Fibroblast of lung (primary cell): ENCODE measurements around the gene CNNM2. TPM values are rescaled to one million over a fixed set of nuclear protein-coding genes. Genes with fewer than 3 reads are reported as not detected.

Source experiments
- DNase-seq, 2 donors: peaks; one replicate each; pipeline versions ENCODE4 v3.0.0 to v3.0.0-alpha.2; 2010; ENCODE audit warnings: low read depth in 2 of 2
- H2AFZ ChIP-seq: 2 replicates; pipeline ENCODE4 v1.5.1; 2012; ENCODE audit warnings: low read length, control low read depth, inconsistent platforms
- H3K27ac ChIP-seq: 2 replicates; pipeline ENCODE4 v1.5.1; 2011; ENCODE audit warnings: low read length, control low read depth; ENCODE audit not compliant: insufficient read depth
- H3K27me3 ChIP-seq: 2 replicates; pipeline ENCODE4 v1.5.1; 2011; ENCODE audit warnings: mild to moderate bottlenecking, low read length; ENCODE audit not compliant: control insufficient read depth, insufficient read depth
- H3K36me3 ChIP-seq: 2 replicates; pipeline ENCODE4 v1.5.1; 2011; ENCODE audit warnings: low read length; ENCODE audit not compliant: control insufficient read depth, insufficient read depth
- H3K4me1 ChIP-seq: 2 replicates; pipeline ENCODE4 v1.5.1; 2011; ENCODE audit warnings: low read length; ENCODE audit not compliant: control insufficient read depth, insufficient read depth; ENCODE audit errors: extremely low read depth
- H3K4me2 ChIP-seq: 2 replicates; pipeline ENCODE4 v1.5.1; 2011; ENCODE audit warnings: low read length, control low read depth; ENCODE audit not compliant: insufficient read depth; ENCODE audit errors: extremely low read depth
- H3K4me3 ChIP-seq, 4 experiments: fragments of 200-600 bp in 1 of 4; sonication (generic) in 1 of 4; replicated peaks in 1 of 4; 2 replicates each; pipeline ENCODE4 v1.5.1; 2011 to 2016; ENCODE audit warnings: low read length in 4 of 4, low read depth in 3 of 4, mild to moderate bottlenecking in 3 of 4, control low read depth in 2 of 4, inconsistent platforms in 1 of 4, mixed read lengths in 1 of 4; ENCODE audit not compliant: insufficient read depth in 1 of 4; ENCODE audit errors: control extremely low read depth in 1 of 4
- H3K79me2 ChIP-seq: 2 replicates; pipeline ENCODE4 v1.5.1; 2012; ENCODE audit warnings: mild to moderate bottlenecking, low read length, inconsistent platforms; ENCODE audit not compliant: control insufficient read depth, insufficient read depth
- H3K9ac ChIP-seq: 2 replicates; pipeline ENCODE4 v1.5.1; 2011; ENCODE audit warnings: mild to moderate bottlenecking, low read length, control low read depth; ENCODE audit not compliant: insufficient read depth
- H3K9me3 ChIP-seq: 2 replicates; pipeline ENCODE4 v1.5.1; 2012; ENCODE audit warnings: low read depth, low read length; ENCODE audit not compliant: control insufficient read depth, insufficient read depth
- H4K20me1 ChIP-seq: 2 replicates; pipeline ENCODE4 v1.5.1; 2011; ENCODE audit warnings: low read length; ENCODE audit not compliant: control insufficient read depth, insufficient read depth; ENCODE audit errors: extremely low read depth
- EZH2 ChIP-seq: IDR thresholded peaks from 2 replicates; pipeline ENCODE4 v1.5.1; 2012; ENCODE audit warnings: low read length, control low read depth, mild to moderate bottlenecking; ENCODE audit errors: missing control alignments
- polyA plus RNA-seq, 2 donors: library from polyadenylated mRNA; depleted of rRNA in 1 of 2; stranded (reverse) in 1 of 2; unstranded in 1 of 2; fragments of >200 nt; gene quantifications; 2 replicates each; pipeline ENCODE4 v1.2.1, GENCODE V29; 2011 to 2012; ENCODE audit warnings: missing spikeins in 1 of 2
- total RNA-seq: library from RNA; depleted of rRNA; stranded (reverse); fragments of >200 nt; gene quantifications from 2 replicates; pipeline ENCODE4 v1.2.1, GENCODE V29; 2014
- TF ChIP-seq, protein P1 (sequence below), 2 donors: IDR thresholded peaks in 1 of 2; conservative IDR thresholded peaks in 1 of 2; 1 replicate in 1 of 2; 2 replicates in 1 of 2; pipeline ENCODE4 v1.5.1; 2011 to 2012; ENCODE audit warnings: low read length in 2 of 2, control low read depth in 1 of 2, inconsistent platforms in 1 of 2, low read depth in 1 of 2, mild to moderate bottlenecking in 1 of 2

CNNM2 gene
- total and polyA plus RNA-seq, 2 donors (not counting 1 experiment from before 2014, with no cell fraction given): 3.4 to 6.1 TPM

GRCh38 chr10:103007017-103007416 is 88.9 kb downstream of the CNNM2 start:
- H3K4me1 ChIP-seq: no peaks in the 10 kb centered on the region
- no peaks in the 10 kb centered on the region for H3K27me3 ChIP-seq
- no peak overlapping the region for H3K4me3 ChIP-seq
- no peak overlapping the region for H3K4me2 ChIP-seq
- DNase-seq: no peak
- no peaks in the 10 kb centered on the region for H3K79me2 ChIP-seq
- no peak overlapping the region for H3K27ac ChIP-seq
- no peak overlapping the region for H2AFZ ChIP-seq
- H4K20me1 ChIP-seq: no peaks in the 10 kb centered on the region
- no peaks in the 10 kb centered on the region for H3K9me3 ChIP-seq
- TF ChIP-seq EZH2: no peak
- TF ChIP-seq, protein P1, sequence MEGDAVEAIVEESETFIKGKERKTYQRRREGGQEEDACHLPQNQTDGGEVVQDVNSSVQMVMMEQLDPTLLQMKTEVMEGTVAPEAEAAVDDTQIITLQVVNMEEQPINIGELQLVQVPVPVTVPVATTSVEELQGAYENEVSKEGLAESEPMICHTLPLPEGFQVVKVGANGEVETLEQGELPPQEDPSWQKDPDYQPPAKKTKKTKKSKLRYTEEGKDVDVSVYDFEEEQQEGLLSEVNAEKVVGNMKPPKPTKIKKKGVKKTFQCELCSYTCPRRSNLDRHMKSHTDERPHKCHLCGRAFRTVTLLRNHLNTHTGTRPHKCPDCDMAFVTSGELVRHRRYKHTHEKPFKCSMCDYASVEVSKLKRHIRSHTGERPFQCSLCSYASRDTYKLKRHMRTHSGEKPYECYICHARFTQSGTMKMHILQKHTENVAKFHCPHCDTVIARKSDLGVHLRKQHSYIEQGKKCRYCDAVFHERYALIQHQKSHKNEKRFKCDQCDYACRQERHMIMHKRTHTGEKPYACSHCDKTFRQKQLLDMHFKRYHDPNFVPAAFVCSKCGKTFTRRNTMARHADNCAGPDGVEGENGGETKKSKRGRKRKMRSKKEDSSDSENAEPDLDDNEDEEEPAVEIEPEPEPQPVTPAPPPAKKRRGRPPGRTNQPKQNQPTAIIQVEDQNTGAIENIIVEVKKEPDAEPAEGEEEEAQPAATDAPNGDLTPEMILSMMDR (conservative IDR thresholded peaks at IDR 0.05 in 1 of 2, IDR thresholded peaks at IDR 0.05 in 1 of 2; ENCODE audit: low read depth in 1 of 2, low read length in 2 of 2): no peak
- H3K36me3 ChIP-seq: no peaks in the 10 kb centered on the region
- no peak overlapping the region for H3K9ac ChIP-seq

GRCh38 chr10:103013416-103013815 is 95.3 kb downstream of the CNNM2 start:
- H2AFZ ChIP-seq: no peak overlapping the region
- no peak overlapping the region for H3K9ac ChIP-seq
- no peak overlapping the region for H3K4me2 ChIP-seq
- no peak for DNase-seq
- H3K27ac ChIP-seq: no peak overlapping the region
- H3K9me3 ChIP-seq: no peaks in the 10 kb centered on the region
- TF ChIP-seq, protein P1 (conservative IDR thresholded peaks at IDR 0.05 in 1 of 2, IDR thresholded peaks at IDR 0.05 in 1 of 2; ENCODE audit: low read depth in 1 of 2, low read length in 2 of 2): no peak
- H3K27me3 ChIP-seq: no peaks in the 10 kb centered on the region
- no peak overlapping the region for H3K4me3 ChIP-seq
- no peaks in the 10 kb centered on the region for H3K79me2 ChIP-seq
- H3K4me1 ChIP-seq: no peaks in the 10 kb centered on the region
- H4K20me1 ChIP-seq: no peaks in the 10 kb centered on the region
- H3K36me3 ChIP-seq: no peaks in the 10 kb centered on the region

- DNase-seq: no peak
- TF ChIP-seq, protein P1 (conservative IDR thresholded peaks at IDR 0.05 in 1 of 2, IDR thresholded peaks at IDR 0.05 in 1 of 2; ENCODE audit: low read depth in 1 of 2, low read length in 2 of 2): no peak
- no peak for TF ChIP-seq EZH2
- Histone ChIP-seq H3K4me3 (no peak overlapping the region), H3K4me2 (no peak overlapping the region), H3K27ac (no peak overlapping the region), H3K36me3 (no peaks in the 10 kb centered on the region), H3K9ac (no peak overlapping the region), H3K9me3 (no peaks in the 10 kb centered on the region), H3K27me3 (no peaks in the 10 kb centered on the region), H3K4me1 (no peaks in the 10 kb centered on the region), H3K79me2 (no peaks in the 10 kb centered on the region), H2AFZ (no peak overlapping the region), H4K20me1 (no peaks in the 10 kb centered on the region)
Observed at GRCh38 chr10:103019425-103019824, 101.3 kb downstream of the CNNM2 start.
